Measurements from ENCODE around the gene BCL2.

DNA sequence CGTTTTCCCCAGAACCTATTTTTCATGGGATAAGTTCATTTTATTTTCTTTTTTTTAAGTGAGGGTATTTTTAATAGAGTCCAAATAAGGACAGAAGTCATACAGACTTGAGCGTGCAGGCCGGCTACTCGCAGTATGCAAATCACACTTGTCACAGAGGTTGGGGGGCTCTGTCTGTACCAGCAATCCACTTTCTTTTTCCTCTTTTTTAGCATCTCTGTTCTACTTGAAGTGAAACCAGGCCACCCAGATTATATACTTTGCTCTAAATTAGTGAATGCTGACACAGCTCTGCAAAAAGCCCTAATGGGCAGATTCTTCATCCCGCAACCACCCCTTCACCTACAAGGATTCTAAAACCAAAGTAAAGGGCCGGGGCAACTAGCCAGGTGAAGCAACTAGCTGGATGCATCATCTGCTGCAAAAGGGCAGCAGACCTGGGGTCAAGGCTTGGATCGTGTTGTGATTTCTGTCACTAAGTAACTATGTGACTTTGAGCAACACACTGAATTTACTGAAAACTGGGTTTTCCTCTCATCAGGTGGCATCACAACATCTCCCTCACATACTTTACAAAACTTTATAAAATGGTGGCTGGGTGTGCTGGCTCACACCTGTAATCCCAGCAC, 29.1 kb upstream of the BCL2 start:
- TF ChIP-seq POLR2AphosphoS5 (IDR thresholded peaks at IDR 0.05): no peak
- no peak for TF ChIP-seq CTCF (IDR thresholded peaks at IDR 0.05)
- no peak for TF ChIP-seq EP300 (IDR thresholded peaks at IDR 0.05; ENCODE audit: low read depth)
- TF ChIP-seq POLR2A (IDR thresholded peaks at IDR 0.05): no peak

All from transverse colon (tissue), 4 donors.